Endothelial cell (in vitro differentiated cells): ENCODE data around the gene NDUFAF7. TPM values are rescaled to one million over a fixed set of nuclear protein-coding genes. Genes with fewer than 3 reads are reported as not detected.

Source experiments
- DNase-seq: peaks from one replicate; pipeline ENCODE4 v3.0.0; 2021; ENCODE audit warnings: low spot score
- H3K27ac Mint-ChIP-seq: one replicate; pipeline ENCODE4 v1.8.0; 2021; ENCODE audit warnings: mixed read lengths, inconsistent platforms; ENCODE audit not compliant: unreplicated experiment
- H3K27me3 Mint-ChIP-seq: one replicate; pipeline ENCODE4 v1.8.0; 2021; ENCODE audit warnings: mild to moderate bottlenecking, moderate library complexity, mixed read lengths, inconsistent platforms; ENCODE audit not compliant: unreplicated experiment
- H3K36me3 Mint-ChIP-seq: one replicate; pipeline ENCODE4 v1.8.0; 2021; ENCODE audit warnings: mild to moderate bottlenecking, low read depth, mixed read lengths, inconsistent platforms; ENCODE audit not compliant: unreplicated experiment
- H3K4me1 Mint-ChIP-seq: one replicate; pipeline ENCODE4 v1.8.0; 2021; ENCODE audit warnings: mild to moderate bottlenecking, mixed read lengths, inconsistent platforms; ENCODE audit not compliant: unreplicated experiment
- H3K4me3 Mint-ChIP-seq: one replicate; pipeline ENCODE4 v1.8.0; 2021; ENCODE audit warnings: mild to moderate bottlenecking, mixed read lengths, inconsistent platforms; ENCODE audit not compliant: unreplicated experiment
- H3K9me3 Mint-ChIP-seq: one replicate; pipeline ENCODE4 v1.8.0; 2021; ENCODE audit warnings: mixed read lengths, inconsistent platforms; ENCODE audit not compliant: unreplicated experiment
- total RNA-seq: library from RNA; stranded (reverse); fragmentation: NEBNext Ultra II Directional; extraction: Animal tissue kit (Norgen Biotek cat#: 25700); gene quantifications from one replicate; pipeline ENCODE4 v1.2.1, GENCODE V29; 2021; ENCODE audit not compliant: unreplicated experiment
- TF ChIP-seq, protein P1 (sequence below): fragments of 200-600 bp; sonication (generic); IDR thresholded peaks from one replicate; pipeline ENCODE4 v1.5.0; 2021; ENCODE audit warnings: antibody characterized with exemption; ENCODE audit not compliant: unreplicated experiment

NDUFAF7 gene
- total RNA-seq, 1 donor from 2014 or later: 16.6 TPM

DNA sequence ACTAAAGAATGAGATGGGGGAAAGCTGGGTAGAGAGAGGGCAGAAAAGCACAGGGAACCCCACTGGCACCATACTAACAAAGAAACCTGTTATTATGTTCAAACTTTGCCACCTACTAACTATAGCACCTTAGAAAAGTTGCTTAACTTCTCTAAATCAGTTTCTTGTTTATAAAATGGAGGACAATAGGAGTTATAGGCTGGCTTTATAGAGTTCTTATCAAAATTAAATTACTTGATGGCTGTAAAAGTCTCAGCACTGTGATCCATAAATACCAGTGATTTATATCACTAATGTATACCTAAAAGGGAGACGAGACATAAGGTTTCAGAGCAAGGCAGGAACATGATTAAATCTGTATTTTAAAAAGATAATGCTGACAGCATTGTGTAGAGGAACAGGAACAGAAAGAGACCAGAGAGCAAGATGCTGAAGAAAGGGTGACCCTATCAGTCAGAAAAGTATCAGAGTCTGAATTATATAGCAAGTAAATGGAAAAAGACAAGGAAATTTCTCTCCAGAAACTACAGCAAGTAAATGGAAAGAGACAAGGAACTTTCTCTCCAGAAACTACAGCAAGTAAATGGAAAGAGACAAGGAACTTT, 64.1 kb downstream of the NDUFAF7 start:
- Mint-ChIP-seq H3K27me3 (no peaks in the 10 kb centered on the region), H3K27ac (peak overlapping the region; percentile 44), H3K4me1 (peaks cover 3% of the 10 kb centered on the region), H3K4me3 (no peak overlapping the region), H3K9me3 (no peaks in the 10 kb centered on the region), H3K36me3 (peaks cover 7% of the 10 kb centered on the region)
- DNase-seq: no peak
- TF ChIP-seq, protein P1, sequence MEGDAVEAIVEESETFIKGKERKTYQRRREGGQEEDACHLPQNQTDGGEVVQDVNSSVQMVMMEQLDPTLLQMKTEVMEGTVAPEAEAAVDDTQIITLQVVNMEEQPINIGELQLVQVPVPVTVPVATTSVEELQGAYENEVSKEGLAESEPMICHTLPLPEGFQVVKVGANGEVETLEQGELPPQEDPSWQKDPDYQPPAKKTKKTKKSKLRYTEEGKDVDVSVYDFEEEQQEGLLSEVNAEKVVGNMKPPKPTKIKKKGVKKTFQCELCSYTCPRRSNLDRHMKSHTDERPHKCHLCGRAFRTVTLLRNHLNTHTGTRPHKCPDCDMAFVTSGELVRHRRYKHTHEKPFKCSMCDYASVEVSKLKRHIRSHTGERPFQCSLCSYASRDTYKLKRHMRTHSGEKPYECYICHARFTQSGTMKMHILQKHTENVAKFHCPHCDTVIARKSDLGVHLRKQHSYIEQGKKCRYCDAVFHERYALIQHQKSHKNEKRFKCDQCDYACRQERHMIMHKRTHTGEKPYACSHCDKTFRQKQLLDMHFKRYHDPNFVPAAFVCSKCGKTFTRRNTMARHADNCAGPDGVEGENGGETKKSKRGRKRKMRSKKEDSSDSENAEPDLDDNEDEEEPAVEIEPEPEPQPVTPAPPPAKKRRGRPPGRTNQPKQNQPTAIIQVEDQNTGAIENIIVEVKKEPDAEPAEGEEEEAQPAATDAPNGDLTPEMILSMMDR: no peak

DNA sequence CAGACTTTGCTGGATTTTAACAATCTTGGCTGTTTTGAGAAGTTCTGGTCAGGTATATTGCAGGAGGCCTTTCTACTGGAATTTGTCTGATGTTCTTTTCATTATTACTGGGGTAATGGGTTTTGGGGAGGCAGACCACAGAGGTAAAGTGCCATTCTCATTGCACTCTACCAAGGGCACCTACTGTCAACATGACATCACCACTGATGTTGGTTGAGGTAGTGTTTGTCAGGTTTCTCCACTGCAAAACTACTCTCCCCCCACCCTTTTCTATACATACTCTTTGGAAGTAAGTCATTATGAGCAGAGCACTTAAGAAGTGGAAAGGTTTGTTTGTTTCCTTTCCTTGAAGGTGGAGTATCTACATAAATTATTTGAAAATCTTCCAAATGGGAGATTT, 66.2 kb downstream of the NDUFAF7 start:
- DNase-seq: no peak
- no peaks in the 10 kb centered on the region for H3K9me3 Mint-ChIP-seq

More for the DNA sequence above, 66.2 kb downstream of the NDUFAF7 start:
- no peak overlapping the region for H3K4me3 Mint-ChIP-seq
- H3K27ac Mint-ChIP-seq: no peak overlapping the region
- peaks cover under 1% of the 10 kb centered on the region for H3K36me3 Mint-ChIP-seq
- TF ChIP-seq, protein P1: no peak
- peaks cover 5% of the 10 kb centered on the region for H3K4me1 Mint-ChIP-seq
- H3K27me3 Mint-ChIP-seq: no peaks in the 10 kb centered on the region

Other genes starting within 250 kb of the NDUFAF7 start
- 26.3 TPM for gene HEATR5B, start 147.3 kb upstream of the NDUFAF7 start, total RNA-seq
- gene GPATCH11, start 147.1 kb upstream of the NDUFAF7 start, total RNA-seq: 8.2 TPM
- gene EIF2AK2, start 74.7 kb upstream of the NDUFAF7 start, total RNA-seq: 32.9 TPM
- not detected for gene SULT6B1, start 43.0 kb upstream of the NDUFAF7 start, total RNA-seq
- gene CEBPZOS, start 35.2 kb upstream of the NDUFAF7 start, total RNA-seq: 18.5 TPM
- 41.2 TPM for gene CEBPZ, start 62 bp upstream of the NDUFAF7 start, total RNA-seq
- 71.3 TPM for gene PRKD3, start 93.2 kb downstream of the NDUFAF7 start, total RNA-seq
- gene QPCT, start 113.0 kb downstream of the NDUFAF7 start, total RNA-seq: 50.6 TPM